Ovary (tissue), 9 donors: ENCODE data around the gene NKX1-1. TPM values are rescaled to one million over a fixed set of nuclear protein-coding genes. Genes with fewer than 3 reads are reported as not detected.
"Not testable (repeated sequence)": the region's sequence is repeated elsewhere in the genome, so short reads cannot be mapped to it uniquely, and the experiment has no call there.

Experiments used
- DNase-seq, 5 donors: peaks; one replicate each; pipeline ENCODE4 v3.0.0-alpha.2; 2019 to 2020
- H3K27ac ChIP-seq, 2 donors: fragments of 200-600 bp; one replicate each; pipeline versions ENCODE4 v1.5.1 to v1.8.0; 2019 to 2022
- H3K27me3 ChIP-seq: fragments of 200-600 bp; one replicate; pipeline ENCODE4 v1.8.0; 2022
- H3K36me3 ChIP-seq: fragments of 200-600 bp; sonication (generic); one replicate; pipeline ENCODE4 v1.5.1; 2019
- H3K4me1 ChIP-seq: one replicate; pipeline ENCODE4 v1.8.1; 2013; ENCODE audit warnings: mild to moderate bottlenecking, moderate library complexity; ENCODE audit not compliant: insufficient read depth
- H3K4me3 ChIP-seq: fragments of 200-600 bp; sonication (generic); one replicate; pipeline ENCODE4 v1.5.1; 2017
- H3K9me3 ChIP-seq, 2 donors: fragments of 200-600 bp in 1 of 2; sonication (generic) in 1 of 2; one replicate each; pipeline versions ENCODE4 v1.5.1 to v1.8.1; 2013 to 2019; ENCODE audit warnings: mild to moderate bottlenecking in 1 of 2, moderate library complexity in 1 of 2
- CTCF ChIP-seq, 3 donors: fragments of 450-650 bp in 2 of 3; fragments of 200-600 bp in 1 of 3; IDR thresholded peaks; one replicate each; pipeline versions ENCODE4 v1.5.1 to v1.8.0; 2016 to 2022; ENCODE audit warnings: antibody characterized with exemption in 3 of 3, mild to moderate bottlenecking in 1 of 3
- EP300 ChIP-seq: sonication (generic); formaldehyde crosslinking; IDR thresholded peaks from one replicate; pipeline ENCODE4 v1.6.1; 2017; ENCODE audit warnings: antibody characterized with exemption
- POLR2A ChIP-seq: fragments of 450-650 bp; IDR thresholded peaks from one replicate; pipeline ENCODE4 v1.6.1; 2017; ENCODE audit warnings: antibody characterized with exemption, mild to moderate bottlenecking, moderate library complexity
- WGBS, 3 donors: extraction: QIAGEN DNeasy Blood & Tissue Kit in 1 of 3; methylation state at CpG; one replicate each; pipeline versions ENCODE4 v1.1.5 to v1.1.7; 2013 to 2017; 5-methylcytosine and 5-hydroxymethylcytosine counted together
- intact Hi-C, 4 donors: fragments of 100-400 bp; cut with DNase I; formaldehyde crosslinking; loops; one replicate each; pipeline versions ENCODE4 v1.11.0 to v1.15.1; 2022 to 2023
- polyA plus RNA-seq, 2 donors: library from polyadenylated mRNA; stranded (reverse); fragments of 200-250 nt in 1 of 2; fragments of 350-450 nt in 1 of 2; fragmentation: Illumina TruSeq in 1 of 2; extraction: RNeasy Lipid Tissue Mini Kit (QIAGEN cat#74804) in 1 of 2; gene quantifications; one replicate each; pipeline ENCODE4 v1.2.3, GENCODE V29; 2013 to 2014
- total RNA-seq, 7 donors: library from RNA; depleted of rRNA in 2 of 7; stranded (reverse); fragments of >200 nt in 2 of 7; fragmentation: NEBNext Ultra II Directional in 3 of 7; extraction: Animal tissue kit (Norgen Biotek cat#: 25700) in 3 of 7; gene quantifications; one replicate each; pipeline versions ENCODE4 v1.1.0 to v1.2.4, GENCODE V29; 2016 to 2023
- donor health status: DM: no; HTN: no; CAD: no; lungs with moderate emphysema.
- donor health status: DM: no; HTN: no; CAD: no.
- donor health status: Bipolar disorder and iron deficiency.
- donor health status: DM: yes; HTN: yes; CAD: no.
- donor health status: DM: no; HTN: no; CAD: no.
- donor health status: DM: yes; HTN: yes; CAD: no.

Gene NKX1-1
- total and polyA plus RNA-seq, 9 donors, result not detected

DNA sequence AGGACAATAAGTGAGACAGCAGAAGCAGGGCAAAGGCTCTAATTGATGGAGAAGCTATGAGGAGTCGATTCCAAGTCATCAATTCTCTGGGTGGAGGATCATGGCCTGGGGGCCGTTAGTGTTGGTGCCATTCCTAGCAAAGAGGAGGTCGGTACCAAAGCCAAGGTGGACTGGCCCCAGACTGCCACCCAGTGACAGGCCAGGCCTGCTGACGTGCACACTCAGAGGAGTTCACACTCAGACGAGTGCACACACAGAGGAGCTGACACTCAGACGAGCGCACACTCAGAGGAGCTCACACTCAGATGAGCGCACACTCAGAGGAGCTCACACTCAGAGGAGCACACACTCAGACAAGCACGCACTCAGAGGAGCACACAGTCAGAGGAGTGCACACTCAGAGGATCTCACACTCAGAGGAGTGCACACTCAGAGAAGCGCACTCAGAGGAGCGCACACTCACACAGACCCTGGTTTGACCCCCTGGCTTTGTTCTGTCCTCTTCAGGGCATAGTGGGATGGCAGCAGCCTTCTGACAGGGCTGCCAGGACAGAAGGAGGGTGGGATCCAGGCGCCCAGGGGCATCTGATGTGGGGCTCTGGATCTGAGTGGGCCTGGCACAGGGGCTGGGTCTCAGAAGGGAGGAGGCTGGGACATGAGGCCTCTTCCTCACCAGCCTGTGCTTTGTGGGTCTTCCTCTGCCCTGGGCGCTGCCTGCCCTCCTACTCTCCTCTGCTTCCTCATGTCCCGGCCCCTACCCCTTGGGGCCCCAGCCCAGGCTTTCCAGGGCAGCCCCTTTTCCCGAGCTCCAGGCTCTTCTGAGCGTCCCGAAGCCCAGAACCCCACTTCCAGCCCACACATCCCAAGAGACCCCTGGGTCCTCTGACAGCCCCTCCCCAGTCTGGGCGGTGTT, 41.7 kb upstream of the NKX1-1 start:
- no peak overlapping the region for H3K27ac ChIP-seq
- intact Hi-C loops, result no loop called here
- TF ChIP-seq CTCF (IDR thresholded peaks at IDR 0.05), result no peak
- no peak for TF ChIP-seq EP300
- no peak for TF ChIP-seq POLR2A
- 76 to 83% (median 82%) methylated on average over 17 to 18 of the region's 18 CpGs for WGBS, 3 donors
- no peaks in the 10 kb centered on the region for H3K4me1 ChIP-seq
- no peak for DNase-seq
- no peaks in the 10 kb centered on the region for H3K27me3 ChIP-seq
- no peaks in the 10 kb centered on the region for H3K9me3 ChIP-seq
- H3K36me3 ChIP-seq, result no peaks in the 10 kb centered on the region
- no peak overlapping the region for H3K4me3 ChIP-seq

GRCh38 chr4:1446502-1447386, 40.5 kb upstream of the NKX1-1 start:
- Histone ChIP-seq H3K4me3 (no peak overlapping the region), H3K4me1 (no peaks in the 10 kb centered on the region), H3K27ac (no peak overlapping the region), H3K9me3 (no peaks in the 10 kb centered on the region), H3K36me3 (no peaks in the 10 kb centered on the region), H3K27me3 (no peaks in the 10 kb centered on the region)
- no peak for TF ChIP-seq POLR2A
- TF ChIP-seq CTCF (IDR thresholded peaks at IDR 0.05), result no peak
- TF ChIP-seq EP300, result no peak
- no peak for DNase-seq
- intact Hi-C loops, result no loop called here
- 80 to 83% (median 81%) methylated on average over 20 to 22 of the region's 22 CpGs for WGBS, 3 donors

GRCh38 chr4:1445716-1446445, 39.6 kb upstream of the NKX1-1 start:
- TF ChIP-seq POLR2A, result no peak
- no peak for TF ChIP-seq CTCF (IDR thresholded peaks at IDR 0.05)
- no peak for TF ChIP-seq EP300

DNA sequence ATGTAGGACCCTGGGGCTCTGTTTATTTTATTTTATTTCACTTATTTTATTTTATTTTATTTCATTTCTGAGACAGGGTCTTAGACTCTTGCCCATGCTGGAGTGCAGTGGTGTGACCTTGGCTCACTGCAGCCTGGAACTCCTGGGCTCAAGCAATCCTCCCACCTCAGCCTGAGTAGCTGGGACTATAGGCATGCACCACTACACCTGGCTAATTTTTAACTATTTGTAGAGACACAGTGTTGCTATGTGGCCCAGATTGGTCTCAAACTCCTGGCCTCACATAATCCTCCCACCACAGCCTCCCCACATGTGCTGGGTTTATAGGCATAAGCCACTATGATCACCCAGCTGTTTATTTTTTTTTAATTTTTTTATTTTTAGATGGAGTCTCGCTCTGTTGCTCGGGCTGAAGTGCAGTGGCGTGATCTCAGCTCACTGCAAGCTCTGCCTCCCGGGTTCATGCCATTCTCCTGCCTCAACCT, 37.5 kb upstream of the NKX1-1 start:
- 53 to 86% (median 66%) methylated on average over 4 of the region's 4 CpGs for WGBS, 3 donors
- intact Hi-C loops, H3K27ac ChIP-seq, H3K36me3 ChIP-seq, H3K27me3 ChIP-seq, H3K4me3 ChIP-seq, DNase-seq, H3K4me1 ChIP-seq, H3K9me3 ChIP-seq: not testable (repeated sequence)

More at GRCh38 chr4:1445716-1446445, 39.6 kb upstream of the NKX1-1 start:
- WGBS, 3 donors, result 87 to 96% (median 87%) methylated on average over 21 of the region's 21 CpGs
- H3K27ac ChIP-seq, result no peak overlapping the region
- H3K4me3 ChIP-seq, result no peak overlapping the region
- DNase-seq, result no peak
- H3K27me3 ChIP-seq, result no peaks in the 10 kb centered on the region
- H3K36me3 ChIP-seq, result no peaks in the 10 kb centered on the region
- no peaks in the 10 kb centered on the region for H3K4me1 ChIP-seq
- no peaks in the 10 kb centered on the region for H3K9me3 ChIP-seq
- intact Hi-C loops, result no loop called here
